Gastrocnemius medialis (tissue), 4 donors: ENCODE results near the gene EPB41.

Experiments used
- CTCF ChIP-seq, 5 experiments: fragments of 450-650 bp in 3 of 5; fragments of 200-600 bp in 2 of 5; sonication (generic) in 2 of 5; IDR thresholded peaks in 4 of 5; conservative IDR thresholded peaks in 1 of 5; 1 replicate in 4 of 5; 2 replicates in 1 of 5; pipeline ENCODE4 v1.5.1; 2016 to 2019; ENCODE audit warnings: antibody characterized with exemption in 5 of 5, mild to moderate bottlenecking in 3 of 5, moderate library complexity in 3 of 5
- POLR2A ChIP-seq, 2 donors: fragments of 450-650 bp; IDR thresholded peaks; one replicate each; pipeline ENCODE4 v1.6.1; 2017; ENCODE audit warnings: antibody characterized with exemption in 2 of 2, mild to moderate bottlenecking in 2 of 2, moderate library complexity in 2 of 2

GRCh38 chr1:29167904-29168303 is 253.5 kb downstream of the EPB41 start:
- TF ChIP-seq CTCF (IDR thresholded peaks at IDR 0.05 in 4 of 5, conservative IDR thresholded peaks at IDR 0.05 in 1 of 5) (no peak), POLR2A (IDR thresholded peaks at IDR 0.05) (no peak)
